Testis (tissue), 2 donors: ENCODE data around the gene SFTPA2.
"Not testable (repeated sequence)": the region's sequence is repeated elsewhere in the genome, so short reads cannot be mapped to it uniquely, and the experiment has no call there.

Experiments used
- CTCF ChIP-seq, 3 experiments: fragments of 450-650 bp in 2 of 3; fragments of 200-600 bp in 1 of 3; sonication (generic) in 1 of 3; IDR thresholded peaks; one replicate each; pipeline ENCODE4 v1.5.1; 2016 to 2019; ENCODE audit warnings: antibody characterized with exemption in 3 of 3, mild to moderate bottlenecking in 2 of 3, moderate library complexity in 1 of 3
- POLR2A ChIP-seq: fragments of 450-650 bp; IDR thresholded peaks from one replicate; pipeline ENCODE4 v1.6.1; 2017; ENCODE audit warnings: antibody characterized with exemption, mild to moderate bottlenecking, moderate library complexity

- not testable (repeated sequence) for TF ChIP-seq CTCF (IDR thresholded peaks at IDR 0.05); POLR2A
Observed at GRCh38 chr10:79594565-79594964, 34.4 kb upstream of the SFTPA2 start.
